NCI-H1436 treated with DMSO at 0.1 percent for 48 hours (cell line): ENCODE measurements around the gene ZGLP1.
"Not testable (repeated sequence)": the region's sequence is repeated elsewhere in the genome, so short reads cannot be mapped to it uniquely, and the experiment has no call there.

ENCODE experiments used
- DNase-seq: peaks from one replicate; lab custom pipeline; 2025; lab: John Stamatoyannopoulos, UW

ZGLP1 gene

GRCh38 chr19:10309423-10309822 lies at the start of gene ZGLP1:
Gene ZGLP1, minus strand, starts transcription at chr19:10309815.
- DNase-seq: no peak

GRCh38 chr19:10356431-10356830 lies 46.8 kb upstream of the ZGLP1 start:
- DNase-seq: no peak

GRCh38 chr19:10353793-10354391 lies 44.3 kb upstream of the ZGLP1 start:
- DNase-seq: no peak

- no peak for DNase-seq
Measured at GRCh38 chr19:10352764-10353671, 43.4 kb upstream of the ZGLP1 start.

GRCh38 chr19:10346509-10346908 lies 36.9 kb upstream of the ZGLP1 start:
- no peak for DNase-seq

GRCh38 chr19:10344780-10345179 lies 35.2 kb upstream of the ZGLP1 start:
- DNase-seq: no peak

GRCh38 chr19:10343495-10343894 lies 33.9 kb upstream of the ZGLP1 start:
- DNase-seq: no peak

- no peak for DNase-seq
Measured at GRCh38 chr19:10339977-10340376, 30.4 kb upstream of the ZGLP1 start.

- DNase-seq: no peak
Measured at GRCh38 chr19:10339380-10339960, 29.9 kb upstream of the ZGLP1 start, which contains the start of gene ICAM3. Gene ICAM3, minus strand, starts transcription at chr19:10339624. Its CDS starts 10 bp downstream, at chr19:10339614.

- DNase-seq: no peak
Measured at GRCh38 chr19:10338940-10339339, 29.3 kb upstream of the ZGLP1 start.

- DNase-seq: not testable (repeated sequence)
Measured at GRCh38 chr19:10336725-10337124, 27.1 kb upstream of the ZGLP1 start.

GRCh38 chr19:10335352-10335985 lies 25.9 kb upstream of the ZGLP1 start:
- no peak for DNase-seq

- DNase-seq: peak; percentile 5
Measured at GRCh38 chr19:10334588-10335351, 25.2 kb upstream of the ZGLP1 start.

- DNase-seq: no peak
Measured at GRCh38 chr19:10333758-10334587, 24.4 kb upstream of the ZGLP1 start.

- DNase-seq: peak; percentile 72
Measured at GRCh38 chr19:10332965-10333757, 23.5 kb upstream of the ZGLP1 start, which contains the start of gene RAVER1. Gene RAVER1, minus strand, starts transcription at chr19:10333529. Its CDS starts 22 bp downstream, at chr19:10333507.

GRCh38 chr19:10332158-10332964 lies 22.7 kb upstream of the ZGLP1 start:
- no peak for DNase-seq

- no peak for DNase-seq
Measured at GRCh38 chr19:10329555-10329954, 19.9 kb upstream of the ZGLP1 start.

GRCh38 chr19:10328558-10329429 lies 19.2 kb upstream of the ZGLP1 start:
- DNase-seq: no peak
